ENCODE results near the gene ZNF165.
A peak's percentile ranks its signal among the peaks of the same experiment; 100 is the strongest.

Gene ZNF165

GRCh38 chr6:28104392-28105244, 24.2 kb downstream of the ZNF165 start:
- peak; percentile 58 for DNase-seq (ENCODE audit: low read depth, low spot score)
- Histone ChIP-seq H3K4me1 (ENCODE audit: insufficient read depth, insufficient read length) (no peaks in the 10 kb centered on the region), H3K36me3 (ENCODE audit: insufficient read depth, insufficient read length, low read length) (no peaks in the 10 kb centered on the region), H3K9me3 (ENCODE audit: insufficient read depth, low read length) (no peaks in the 10 kb centered on the region), H3K27me3 (ENCODE audit: insufficient read depth, insufficient read length) (no peaks in the 10 kb centered on the region), H3K4me3 (ENCODE audit: insufficient read length, low read depth) (peak overlapping the region; percentile 64), H3K9ac (ENCODE audit: insufficient read length, low read depth) (peak overlapping the region; percentile 90)
- TF ChIP-seq SUZ12 (IDR thresholded peaks at IDR 0.05; ENCODE audit: extremely low read depth, insufficient read depth, insufficient read length) = no peak
- no peak for TF ChIP-seq YY1 (IDR thresholded peaks at IDR 0.05; ENCODE audit: insufficient read depth, insufficient read length)
- TF ChIP-seq ZNF274 (IDR thresholded peaks at IDR 0.05; ENCODE audit: low read depth, low read length) = no peak

DNA sequence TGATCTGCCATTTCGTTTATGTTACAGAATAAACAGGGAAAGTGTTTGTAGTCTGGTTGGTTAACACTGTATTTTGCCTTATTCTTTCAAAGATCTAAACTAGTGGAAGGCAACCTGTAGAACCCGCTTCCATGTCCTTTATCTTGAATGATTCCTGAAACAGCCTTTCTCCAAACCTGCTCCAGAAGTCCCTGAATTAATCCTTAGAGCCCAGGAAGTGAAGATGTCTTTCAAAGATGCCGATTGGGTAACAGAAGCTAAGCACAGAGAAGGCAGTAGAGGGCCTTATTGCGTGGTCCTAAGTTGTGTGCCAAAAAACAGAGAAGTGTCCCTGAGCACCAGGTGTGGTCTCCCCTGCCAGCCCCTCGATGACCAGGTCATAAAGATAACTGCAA, 24.9 kb downstream of the ZNF165 start:
- Histone ChIP-seq H3K27me3 (ENCODE audit: insufficient read depth, insufficient read length) (no peaks in the 10 kb centered on the region), H3K4me1 (ENCODE audit: insufficient read depth, insufficient read length) (no peaks in the 10 kb centered on the region), H3K9me3 (ENCODE audit: insufficient read depth, low read length) (no peaks in the 10 kb centered on the region), H3K36me3 (ENCODE audit: insufficient read depth, insufficient read length, low read length) (no peaks in the 10 kb centered on the region), H3K9ac (ENCODE audit: insufficient read length, low read depth) (peak overlapping the region; percentile 90), H3K4me3 (ENCODE audit: insufficient read length, low read depth) (peak overlapping the region; percentile 64)
- no peak for DNase-seq (ENCODE audit: low read depth, low spot score)
- TF ChIP-seq ZNF274 (IDR thresholded peaks at IDR 0.05; ENCODE audit: low read depth, low read length) (no peak), SUZ12 (IDR thresholded peaks at IDR 0.05; ENCODE audit: extremely low read depth, insufficient read depth, insufficient read length) (no peak), YY1 (IDR thresholded peaks at IDR 0.05; ENCODE audit: insufficient read depth, insufficient read length) (no peak)

GRCh38 chr6:28107506-28107905, 27.1 kb downstream of the ZNF165 start:
- DNase-seq (ENCODE audit: low read depth, low spot score) = no peak
- Histone ChIP-seq H3K9me3 (ENCODE audit: insufficient read depth, low read length) (no peaks in the 10 kb centered on the region), H3K36me3 (ENCODE audit: insufficient read depth, insufficient read length, low read length) (no peaks in the 10 kb centered on the region), H3K4me3 (ENCODE audit: insufficient read length, low read depth) (no peak overlapping the region), H3K27me3 (ENCODE audit: insufficient read depth, insufficient read length) (no peaks in the 10 kb centered on the region), H3K9ac (ENCODE audit: insufficient read length, low read depth) (no peak overlapping the region), H3K4me1 (ENCODE audit: insufficient read depth, insufficient read length) (no peaks in the 10 kb centered on the region)
- TF ChIP-seq SUZ12 (IDR thresholded peaks at IDR 0.05; ENCODE audit: extremely low read depth, insufficient read depth, insufficient read length) = no peak
- TF ChIP-seq ZNF274 (IDR thresholded peaks at IDR 0.05; ENCODE audit: low read depth, low read length) = no peak
- no peak for TF ChIP-seq YY1 (IDR thresholded peaks at IDR 0.05; ENCODE audit: insufficient read depth, insufficient read length)

DNA sequence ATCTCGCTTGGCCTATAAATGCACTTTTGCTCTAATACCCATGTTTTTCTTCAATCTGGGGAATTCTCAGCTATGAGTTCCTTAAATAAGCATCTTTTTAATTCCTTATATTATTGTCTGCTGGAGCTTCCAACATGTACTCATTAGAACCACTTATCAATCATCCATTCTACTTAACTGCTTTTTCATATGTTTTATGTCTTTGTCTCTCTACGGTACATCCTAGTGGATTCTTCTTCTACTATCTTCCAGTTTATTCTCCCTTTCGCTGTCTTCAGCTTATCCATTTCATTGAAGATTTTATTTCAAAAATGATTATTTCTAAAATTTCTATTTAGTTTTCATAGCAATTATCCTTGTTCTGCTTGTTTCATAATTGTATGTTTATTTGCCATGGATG, 31.6 kb downstream of the ZNF165 start:
- DNase-seq (ENCODE audit: low read depth, low spot score) = no peak
- Histone ChIP-seq H3K4me3 (ENCODE audit: insufficient read length, low read depth) (no peak overlapping the region), H3K27me3 (ENCODE audit: insufficient read depth, insufficient read length) (no peaks in the 10 kb centered on the region), H3K4me1 (ENCODE audit: insufficient read depth, insufficient read length) (no peaks in the 10 kb centered on the region), H3K9me3 (ENCODE audit: insufficient read depth, low read length) (no peaks in the 10 kb centered on the region), H3K9ac (ENCODE audit: insufficient read length, low read depth) (no peak overlapping the region), H3K36me3 (ENCODE audit: insufficient read depth, insufficient read length, low read length) (peaks cover 19% of the 10 kb centered on the region)
- TF ChIP-seq SUZ12 (IDR thresholded peaks at IDR 0.05; ENCODE audit: extremely low read depth, insufficient read depth, insufficient read length) = no peak
- no peak for TF ChIP-seq ZNF274 (IDR thresholded peaks at IDR 0.05; ENCODE audit: low read depth, low read length)
- no peak for TF ChIP-seq YY1 (IDR thresholded peaks at IDR 0.05; ENCODE audit: insufficient read depth, insufficient read length)

GRCh38 chr6:28115799-28116198, 35.4 kb downstream of the ZNF165 start:
- no peak overlapping the region for H3K9ac ChIP-seq (ENCODE audit: insufficient read length, low read depth)
- TF ChIP-seq YY1 (IDR thresholded peaks at IDR 0.05; ENCODE audit: insufficient read depth, insufficient read length) (no peak), SUZ12 (IDR thresholded peaks at IDR 0.05; ENCODE audit: extremely low read depth, insufficient read depth, insufficient read length) (no peak), ZNF274 (IDR thresholded peaks at IDR 0.05; ENCODE audit: low read depth, low read length) (no peak)
- H3K36me3 ChIP-seq (ENCODE audit: insufficient read depth, insufficient read length, low read length) = peaks cover 44% of the 10 kb centered on the region
- H3K27me3 ChIP-seq (ENCODE audit: insufficient read depth, insufficient read length) = no peaks in the 10 kb centered on the region
- H3K4me1 ChIP-seq (ENCODE audit: insufficient read depth, insufficient read length) = no peaks in the 10 kb centered on the region
- H3K9me3 ChIP-seq (ENCODE audit: insufficient read depth, low read length) = no peaks in the 10 kb centered on the region
- no peak overlapping the region for H3K4me3 ChIP-seq (ENCODE audit: insufficient read length, low read depth)
- DNase-seq (ENCODE audit: low read depth, low spot score) = no peak

DNA sequence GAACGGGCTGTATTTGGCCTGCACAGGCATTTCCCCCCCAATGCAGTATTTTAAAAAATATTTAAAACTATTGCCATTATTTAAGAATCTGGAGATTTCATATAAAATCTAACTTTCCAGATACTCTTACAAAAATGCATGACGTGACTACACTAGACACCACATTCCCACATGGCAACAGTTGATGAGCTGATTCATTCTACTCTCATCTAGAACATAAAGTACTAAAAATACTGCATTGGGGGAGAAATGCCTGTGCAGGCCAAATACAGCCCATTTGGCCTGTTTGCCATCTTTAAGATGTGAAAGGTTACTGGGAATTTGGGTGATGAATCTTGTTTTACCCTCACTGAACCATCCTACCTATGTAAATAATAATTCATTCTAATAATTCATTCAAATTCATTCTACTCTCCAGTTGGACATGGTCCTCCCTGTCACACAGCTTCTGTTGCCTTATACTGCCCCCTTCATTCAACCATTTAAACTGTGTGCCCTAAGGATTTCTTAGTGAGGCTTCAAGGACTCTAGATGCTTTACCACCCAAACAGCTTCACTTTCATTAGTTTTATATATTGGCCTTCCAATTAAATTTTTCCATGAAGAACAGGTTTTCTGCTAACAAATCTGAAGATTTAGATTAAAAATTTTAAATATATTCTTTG, 37.1 kb downstream of the ZNF165 start:
- no peak for DNase-seq (ENCODE audit: low read depth, low spot score)
- TF ChIP-seq ZNF274 (IDR thresholded peaks at IDR 0.05; ENCODE audit: low read depth, low read length) (no peak), SUZ12 (IDR thresholded peaks at IDR 0.05; ENCODE audit: extremely low read depth, insufficient read depth, insufficient read length) (no peak), YY1 (IDR thresholded peaks at IDR 0.05; ENCODE audit: insufficient read depth, insufficient read length) (no peak)

GRCh38 chr6:28118217-28118616, 37.8 kb downstream of the ZNF165 start:
- Histone ChIP-seq H3K36me3 (ENCODE audit: insufficient read depth, insufficient read length, low read length) (peaks cover 56% of the 10 kb centered on the region), H3K9me3 (ENCODE audit: insufficient read depth, low read length) (no peaks in the 10 kb centered on the region), H3K4me3 (ENCODE audit: insufficient read length, low read depth) (no peak overlapping the region), H3K4me1 (ENCODE audit: insufficient read depth, insufficient read length) (no peaks in the 10 kb centered on the region), H3K27me3 (ENCODE audit: insufficient read depth, insufficient read length) (no peaks in the 10 kb centered on the region), H3K9ac (ENCODE audit: insufficient read length, low read depth) (no peak overlapping the region)
- DNase-seq (ENCODE audit: low read depth, low spot score) = no peak
- TF ChIP-seq ZNF274 (IDR thresholded peaks at IDR 0.05; ENCODE audit: low read depth, low read length) = no peak
- TF ChIP-seq SUZ12 (IDR thresholded peaks at IDR 0.05; ENCODE audit: extremely low read depth, insufficient read depth, insufficient read length) = no peak
- no peak for TF ChIP-seq YY1 (IDR thresholded peaks at IDR 0.05; ENCODE audit: insufficient read depth, insufficient read length)

More for the DNA sequence above, 37.1 kb downstream of the ZNF165 start:
- peaks cover 49% of the 10 kb centered on the region for H3K36me3 ChIP-seq (ENCODE audit: insufficient read depth, insufficient read length, low read length)
- no peak overlapping the region for H3K9ac ChIP-seq (ENCODE audit: insufficient read length, low read depth)
- H3K27me3 ChIP-seq (ENCODE audit: insufficient read depth, insufficient read length) = no peaks in the 10 kb centered on the region
- no peaks in the 10 kb centered on the region for H3K9me3 ChIP-seq (ENCODE audit: insufficient read depth, low read length)
- H3K4me1 ChIP-seq (ENCODE audit: insufficient read depth, insufficient read length) = no peaks in the 10 kb centered on the region
- no peak overlapping the region for H3K4me3 ChIP-seq (ENCODE audit: insufficient read length, low read depth)
